Measurements from ENCODE around the gene SEC16A. TPM values are rescaled to one million over a fixed set of nuclear protein-coding genes. Genes with fewer than 3 reads are reported as not detected.

Gene SEC16A
- total RNA-seq, 1 donor from 2014 or later = 23.4 TPM

DNA sequence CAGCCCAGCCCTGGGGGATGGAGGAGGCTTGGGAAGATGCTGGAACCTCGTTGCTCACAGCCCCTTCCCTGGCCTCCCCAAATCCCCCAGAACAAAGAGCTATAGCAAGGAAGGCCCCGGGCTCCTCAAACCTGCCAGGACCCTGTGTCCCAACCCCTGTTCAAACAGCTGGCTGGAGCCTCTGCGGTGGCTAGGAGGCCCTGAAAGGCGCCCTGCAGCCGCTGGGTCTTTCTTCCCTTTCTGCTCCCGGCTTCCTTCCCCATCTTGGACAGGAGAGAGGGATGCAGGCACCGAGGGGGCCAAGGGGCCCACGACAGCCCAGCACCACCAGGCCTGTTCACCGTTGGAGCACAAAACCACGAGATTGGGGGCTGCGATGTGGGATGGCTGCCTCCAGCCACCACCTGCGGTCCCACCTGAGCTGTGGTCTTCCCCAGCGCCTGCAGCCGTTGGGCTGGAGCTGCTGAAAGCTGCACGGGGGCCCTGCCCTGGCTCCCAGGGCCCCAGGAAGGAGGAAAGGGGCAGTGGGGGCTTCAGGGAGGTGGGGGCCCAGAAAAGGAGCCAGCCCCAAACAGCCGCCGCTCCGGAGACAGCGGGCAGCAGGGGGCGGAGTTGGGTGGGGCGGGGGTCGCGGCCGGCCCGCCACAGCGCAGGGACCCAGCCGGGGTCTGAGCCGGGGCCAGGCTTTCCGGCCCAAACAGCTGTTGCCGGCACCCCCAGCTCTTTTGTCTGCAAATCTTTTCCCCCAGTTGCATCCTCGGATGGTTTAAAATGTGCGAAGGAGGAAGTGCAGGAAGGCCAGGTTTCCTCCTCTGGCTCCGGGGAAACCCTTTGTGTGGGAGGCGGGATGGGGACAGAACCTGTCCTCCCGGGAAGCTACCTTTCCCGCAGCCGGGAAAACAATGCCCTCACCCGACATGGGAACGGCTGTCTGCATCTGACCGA lies 46.9 kb upstream of the SEC16A start:
- DNase-seq = no peak
- no peaks in the 10 kb centered on the region for H3K9me3 ChIP-seq (replicated peaks)
- H3K27me3 ChIP-seq (ENCODE audit: low read depth) = no peaks in the 10 kb centered on the region
- H3K4me3 ChIP-seq = peak overlapping the region; percentile 33
- peaks cover 98% of the 10 kb centered on the region for H3K4me1 ChIP-seq
- peak overlapping the region; percentile 79 for H3K27ac ChIP-seq (replicated peaks)
- intact Hi-C loops (cut with micrococcal nuclease) = no loop called here
- no peaks in the 10 kb centered on the region for H3K36me3 ChIP-seq
- TF ChIP-seq, protein P1, sequence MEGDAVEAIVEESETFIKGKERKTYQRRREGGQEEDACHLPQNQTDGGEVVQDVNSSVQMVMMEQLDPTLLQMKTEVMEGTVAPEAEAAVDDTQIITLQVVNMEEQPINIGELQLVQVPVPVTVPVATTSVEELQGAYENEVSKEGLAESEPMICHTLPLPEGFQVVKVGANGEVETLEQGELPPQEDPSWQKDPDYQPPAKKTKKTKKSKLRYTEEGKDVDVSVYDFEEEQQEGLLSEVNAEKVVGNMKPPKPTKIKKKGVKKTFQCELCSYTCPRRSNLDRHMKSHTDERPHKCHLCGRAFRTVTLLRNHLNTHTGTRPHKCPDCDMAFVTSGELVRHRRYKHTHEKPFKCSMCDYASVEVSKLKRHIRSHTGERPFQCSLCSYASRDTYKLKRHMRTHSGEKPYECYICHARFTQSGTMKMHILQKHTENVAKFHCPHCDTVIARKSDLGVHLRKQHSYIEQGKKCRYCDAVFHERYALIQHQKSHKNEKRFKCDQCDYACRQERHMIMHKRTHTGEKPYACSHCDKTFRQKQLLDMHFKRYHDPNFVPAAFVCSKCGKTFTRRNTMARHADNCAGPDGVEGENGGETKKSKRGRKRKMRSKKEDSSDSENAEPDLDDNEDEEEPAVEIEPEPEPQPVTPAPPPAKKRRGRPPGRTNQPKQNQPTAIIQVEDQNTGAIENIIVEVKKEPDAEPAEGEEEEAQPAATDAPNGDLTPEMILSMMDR (IDR thresholded peaks at IDR 0.05; ENCODE audit: borderline replicate concordance) = no peak

DNA sequence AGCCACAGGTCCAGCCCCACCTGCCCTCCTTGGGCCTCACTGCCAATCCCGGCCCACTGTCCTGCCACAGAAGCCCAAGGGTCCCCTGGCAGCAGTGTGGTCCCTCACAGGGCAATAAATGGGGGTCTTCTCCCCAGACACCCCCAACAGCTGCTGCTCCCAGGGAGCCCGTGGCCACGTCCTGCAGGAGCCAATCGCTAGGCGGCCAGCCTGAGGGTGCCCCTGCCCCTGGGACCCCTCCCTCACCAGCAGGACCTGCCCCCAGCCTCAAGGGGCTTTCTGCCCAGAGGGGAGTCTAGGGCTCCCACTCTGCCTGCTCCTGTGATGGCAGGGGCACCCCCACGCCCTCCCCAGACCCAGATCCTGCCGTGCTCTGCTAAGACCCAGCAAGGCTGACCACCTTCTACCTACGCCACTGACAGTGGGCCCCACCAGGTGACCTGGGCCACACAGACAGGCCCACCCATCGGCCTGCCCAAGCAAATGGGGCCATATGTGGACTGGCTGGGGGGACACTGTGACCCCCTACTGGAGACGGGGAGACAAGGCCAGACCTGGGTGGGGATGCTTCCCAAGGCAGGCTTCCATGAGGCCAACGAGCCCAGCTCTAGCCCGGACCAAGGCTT lies 46.0 kb upstream of the SEC16A start:
- peak overlapping the region; percentile 79 for H3K27ac ChIP-seq (replicated peaks)
- no peak for DNase-seq
- no peaks in the 10 kb centered on the region for H3K9me3 ChIP-seq (replicated peaks)
- H3K36me3 ChIP-seq = no peaks in the 10 kb centered on the region
- H3K4me3 ChIP-seq = no peak overlapping the region
- H3K27me3 ChIP-seq (ENCODE audit: low read depth) = no peaks in the 10 kb centered on the region
- intact Hi-C loops (cut with micrococcal nuclease) = no loop called here
- TF ChIP-seq, protein P1 (IDR thresholded peaks at IDR 0.05; ENCODE audit: borderline replicate concordance) = no peak
- H3K4me1 ChIP-seq = peaks cover 100% of the 10 kb centered on the region

DNA sequence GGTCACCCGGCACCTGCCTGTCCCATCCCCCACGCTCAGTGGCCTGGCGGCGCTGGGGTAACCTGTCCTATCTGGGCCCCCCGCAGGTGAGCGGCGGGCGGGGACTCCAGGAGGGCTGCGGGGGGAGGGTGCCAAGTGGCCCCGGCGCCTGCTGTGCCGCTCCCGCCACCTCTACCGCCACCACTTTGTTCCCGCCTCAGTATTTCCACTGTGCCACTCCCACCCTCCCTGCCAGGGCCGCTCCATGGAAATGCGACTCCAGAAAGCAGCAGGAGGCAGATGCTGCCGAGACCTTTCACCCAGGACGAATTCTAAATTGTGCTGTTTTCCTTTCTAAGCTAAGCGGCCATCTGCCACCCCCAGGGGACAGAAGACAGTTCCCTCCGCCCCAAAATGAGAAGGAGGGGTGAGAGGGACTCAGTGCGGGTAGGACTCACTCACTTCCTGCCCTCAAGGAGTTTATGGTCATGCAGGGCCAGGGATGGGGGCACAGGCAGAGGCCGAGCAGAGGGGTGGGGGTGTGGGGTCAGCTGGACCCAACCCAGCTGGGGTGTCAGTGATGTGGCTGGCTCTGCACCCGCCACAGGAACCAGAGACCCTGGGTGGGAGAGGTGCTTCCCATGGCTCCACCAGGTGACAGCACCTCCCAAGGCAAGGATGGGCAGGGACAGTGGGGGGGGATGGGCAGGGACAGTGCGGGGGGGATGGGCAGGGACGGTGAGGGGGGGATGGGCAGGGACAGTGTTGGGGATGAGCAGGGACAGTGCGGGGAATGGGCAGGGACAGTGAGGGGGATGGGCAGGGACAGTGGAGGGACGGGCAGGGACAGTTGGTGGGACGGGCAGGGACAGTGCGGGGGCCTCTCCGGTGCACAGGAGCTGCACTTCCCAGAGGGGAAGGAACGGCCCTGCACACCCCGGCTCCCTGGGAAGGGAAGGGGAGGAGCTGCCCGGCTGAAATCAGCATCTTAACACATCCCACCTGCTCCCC lies 45.2 kb upstream of the SEC16A start:
- peak overlapping the region; percentile 84 for H3K27ac ChIP-seq (replicated peaks)
- DNase-seq = no peak
- intact Hi-C loops (cut with micrococcal nuclease) = no loop called here
- H3K36me3 ChIP-seq = peaks cover 7% of the 10 kb centered on the region
- no peak overlapping the region for H3K4me3 ChIP-seq
- H3K9me3 ChIP-seq (replicated peaks) = no peaks in the 10 kb centered on the region
- peaks cover 100% of the 10 kb centered on the region for H3K4me1 ChIP-seq
- TF ChIP-seq, protein P1 (IDR thresholded peaks at IDR 0.05; ENCODE audit: borderline replicate concordance) = no peak
- H3K27me3 ChIP-seq (ENCODE audit: low read depth) = no peaks in the 10 kb centered on the region

DNA sequence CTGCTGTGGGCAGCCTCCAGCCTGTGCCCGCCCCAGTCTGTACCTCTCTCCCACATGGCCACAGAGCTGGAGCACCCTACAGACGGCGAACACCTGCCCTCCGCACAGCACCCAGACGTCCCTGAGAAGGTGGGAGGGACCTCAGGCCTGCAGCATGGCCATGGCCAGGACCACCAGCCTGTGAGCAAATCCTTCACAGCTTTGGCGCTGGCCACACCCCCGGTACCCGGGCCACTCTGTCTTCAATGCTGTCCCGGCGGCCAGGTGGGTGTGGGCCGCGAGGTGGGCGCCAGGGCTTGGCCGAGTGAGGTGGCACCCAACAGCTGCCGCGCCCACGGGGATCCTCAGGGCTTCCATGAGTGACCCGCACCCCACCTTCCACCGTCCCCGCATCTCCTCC lies 44.3 kb upstream of the SEC16A start:
- no peak for DNase-seq
- TF ChIP-seq, protein P1 (IDR thresholded peaks at IDR 0.05; ENCODE audit: borderline replicate concordance) = no peak
- Histone ChIP-seq H3K27ac (replicated peaks) (peak overlapping the region; percentile 84), H3K27me3 (ENCODE audit: low read depth) (no peaks in the 10 kb centered on the region), H3K36me3 (peaks cover 15% of the 10 kb centered on the region), H3K4me1 (peaks cover 100% of the 10 kb centered on the region), H3K4me3 (peak overlapping the region; percentile 21), H3K9me3 (replicated peaks) (no peaks in the 10 kb centered on the region)
- intact Hi-C loops (cut with micrococcal nuclease) = no loop called here

DNA sequence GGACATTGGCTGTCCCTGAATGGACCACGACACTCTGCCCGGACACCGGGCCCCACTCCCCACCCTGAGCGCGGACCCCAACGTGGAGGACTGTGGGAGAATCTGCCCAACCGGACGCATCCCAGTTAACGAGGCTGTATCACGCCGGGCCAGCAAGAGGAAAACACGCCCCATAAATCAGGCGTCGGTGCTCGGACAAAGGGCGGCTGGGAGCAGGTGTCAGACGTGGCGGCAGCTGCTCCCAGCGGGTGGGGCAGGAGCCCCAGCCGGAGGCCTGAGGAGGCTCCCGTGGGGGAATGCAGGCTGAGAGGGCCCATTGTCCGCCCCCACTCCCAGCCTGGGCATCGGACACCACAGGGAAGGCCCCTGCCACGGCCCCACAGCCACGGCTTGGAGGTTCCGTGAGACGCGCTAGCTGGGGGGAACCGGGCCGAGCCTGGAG lies 43.8 kb upstream of the SEC16A start:
- TF ChIP-seq, protein P1 (IDR thresholded peaks at IDR 0.05; ENCODE audit: borderline replicate concordance) = no peak
- peak overlapping the region; percentile 84 for H3K27ac ChIP-seq (replicated peaks)
- DNase-seq = no peak
- H3K9me3 ChIP-seq (replicated peaks) = no peaks in the 10 kb centered on the region
- intact Hi-C loops (cut with micrococcal nuclease) = no loop called here
- H3K27me3 ChIP-seq (ENCODE audit: low read depth) = no peaks in the 10 kb centered on the region
- H3K36me3 ChIP-seq = peaks cover 17% of the 10 kb centered on the region
- H3K4me1 ChIP-seq = peaks cover 99% of the 10 kb centered on the region
- H3K4me3 ChIP-seq = peak overlapping the region; percentile 21

Measured in left ventricle myocardium inferior (tissue), 1 donor.